ENCODE data around the gene TOGARAM1.

The TOGARAM1 gene

GRCh38 chr14:45034730-45035129 is 72.7 kb downstream of the TOGARAM1 start:
- POLR2A ChIA-PET, result no interaction called here
- DNase-seq (ENCODE audit: extremely low spot score), result no peak
- CTCF ChIA-PET, result no interaction called here
- TF ChIP-seq FOXK2 (IDR thresholded peaks at IDR 0.05) (no peak), FOXA1 (IDR thresholded peaks at IDR 0.05) (no peak), TARDBP (IDR thresholded peaks at IDR 0.05) (no peak), BHLHE40 (IDR thresholded peaks at IDR 0.05; ENCODE audit: borderline replicate concordance) (no peak), ELF4 (IDR thresholded peaks at IDR 0.05) (no peak), LEF1 (IDR thresholded peaks at IDR 0.05; ENCODE audit: borderline replicate concordance) (no peak)

GRCh38 chr14:45038256-45038655 is 76.3 kb downstream of the TOGARAM1 start:
- ChIA-PET CTCF (no interaction called here), POLR2A (no interaction called here)
- no peak for TF ChIP-seq FOXK2 (IDR thresholded peaks at IDR 0.05)
- TF ChIP-seq CTBP1 (IDR thresholded peaks at IDR 0.05; ENCODE audit: borderline replicate concordance), result no peak
- TF ChIP-seq ZNF384 (IDR thresholded peaks at IDR 0.05), result no peak
- TF ChIP-seq PKNOX1 (IDR thresholded peaks at IDR 0.05), result no peak
- DNase-seq (ENCODE audit: extremely low spot score), result no peak

- CTCF ChIA-PET, result no interaction called here
- no peak for TF ChIP-seq HDGF (IDR thresholded peaks at IDR 0.05; ENCODE audit: borderline replicate concordance)
- TF ChIP-seq CTBP1 (IDR thresholded peaks at IDR 0.05; ENCODE audit: borderline replicate concordance), result no peak
- no peak for TF ChIP-seq TARDBP (IDR thresholded peaks at IDR 0.05)
- no peak for TF ChIP-seq NFRKB (IDR thresholded peaks at IDR 0.05)
- TF ChIP-seq BHLHE40 (IDR thresholded peaks at IDR 0.05; ENCODE audit: borderline replicate concordance), result no peak
- TF ChIP-seq LEF1 (IDR thresholded peaks at IDR 0.05; ENCODE audit: borderline replicate concordance), result no peak
- TF ChIP-seq ZNF384 (IDR thresholded peaks at IDR 0.05), result no peak
- no peak for TF ChIP-seq L3MBTL2 (conservative IDR thresholded peaks at IDR 0.05)
- TF ChIP-seq ELF4 (IDR thresholded peaks at IDR 0.05), result no peak
- TF ChIP-seq ARNT (IDR thresholded peaks at IDR 0.05), result no peak
- TF ChIP-seq FOXA1 (IDR thresholded peaks at IDR 0.05), result no peak
- POLR2A ChIA-PET, result no interaction called here
- DNase-seq (ENCODE audit: extremely low spot score), result no peak
Observed at GRCh38 chr14:45038865-45039264, 76.9 kb downstream of the TOGARAM1 start.

- TF ChIP-seq FOXM1 (IDR thresholded peaks at IDR 0.05; ENCODE audit: borderline replicate concordance) (no peak), ZNF384 (IDR thresholded peaks at IDR 0.05) (no peak), FOXK2 (IDR thresholded peaks at IDR 0.05) (no peak), PKNOX1 (IDR thresholded peaks at IDR 0.05) (no peak), BHLHE40 (IDR thresholded peaks at IDR 0.05; ENCODE audit: borderline replicate concordance) (no peak), SP1 (IDR thresholded peaks at IDR 0.05) (no peak), HDGF (IDR thresholded peaks at IDR 0.05; ENCODE audit: borderline replicate concordance) (no peak), ARNT (IDR thresholded peaks at IDR 0.05) (no peak), ELF4 (IDR thresholded peaks at IDR 0.05) (no peak), LEF1 (IDR thresholded peaks at IDR 0.05; ENCODE audit: borderline replicate concordance) (no peak), NFRKB (IDR thresholded peaks at IDR 0.05) (no peak), SUZ12 (IDR thresholded peaks at IDR 0.05) (no peak)
- DNase-seq (ENCODE audit: extremely low spot score), result no peak
- CTCF ChIA-PET, result no interaction called here
- POLR2A ChIA-PET, result no interaction called here
Observed at GRCh38 chr14:45039390-45039789, 77.4 kb downstream of the TOGARAM1 start.

- ChIA-PET POLR2A (no interaction called here), CTCF (interaction anchor here (0.6 kb wide), 1 partner anchor 205 kb away, joined by 4 read pairs; no protein-coding TSS in a partner anchor)
- TF ChIP-seq HDGF (IDR thresholded peaks at IDR 0.05; ENCODE audit: borderline replicate concordance), result no peak
Observed at GRCh38 chr14:45041641-45042040, 79.7 kb downstream of the TOGARAM1 start.

GRCh38 chr14:45044638-45045037 is 82.6 kb downstream of the TOGARAM1 start:
- CTCF ChIA-PET, result no interaction called here
- DNase-seq (ENCODE audit: extremely low spot score), result no peak
- POLR2A ChIA-PET, result no interaction called here
- TF ChIP-seq TARDBP (IDR thresholded peaks at IDR 0.05) (no peak), FOXK2 (IDR thresholded peaks at IDR 0.05) (no peak), PKNOX1 (IDR thresholded peaks at IDR 0.05) (no peak), BHLHE40 (IDR thresholded peaks at IDR 0.05; ENCODE audit: borderline replicate concordance) (no peak), ZNF384 (IDR thresholded peaks at IDR 0.05) (no peak), FOXA1 (IDR thresholded peaks at IDR 0.05) (no peak), ELF4 (IDR thresholded peaks at IDR 0.05) (no peak), CTBP1 (IDR thresholded peaks at IDR 0.05; ENCODE audit: borderline replicate concordance) (no peak), SP1 (IDR thresholded peaks at IDR 0.05) (no peak)

More at GRCh38 chr14:45041641-45042040, 79.7 kb downstream of the TOGARAM1 start:
- DNase-seq (ENCODE audit: extremely low spot score), result no peak

GRCh38 chr14:45048385-45048784 is 86.4 kb downstream of the TOGARAM1 start:
- DNase-seq (ENCODE audit: extremely low spot score), result no peak
- TF ChIP-seq L3MBTL2 (conservative IDR thresholded peaks at IDR 0.05), result no peak
- TF ChIP-seq SP1 (IDR thresholded peaks at IDR 0.05), result no peak
- no peak for TF ChIP-seq NFRKB (IDR thresholded peaks at IDR 0.05)
- TF ChIP-seq ARNT (IDR thresholded peaks at IDR 0.05), result no peak
- TF ChIP-seq PKNOX1 (IDR thresholded peaks at IDR 0.05), result no peak
- no peak for TF ChIP-seq LEF1 (IDR thresholded peaks at IDR 0.05; ENCODE audit: borderline replicate concordance)
- TF ChIP-seq HDGF (IDR thresholded peaks at IDR 0.05; ENCODE audit: borderline replicate concordance), result no peak
- TF ChIP-seq TARDBP (IDR thresholded peaks at IDR 0.05), result no peak
- TF ChIP-seq FOXK2 (IDR thresholded peaks at IDR 0.05), result no peak
- TF ChIP-seq FOXA1 (IDR thresholded peaks at IDR 0.05), result no peak
- no peak for TF ChIP-seq SUZ12 (IDR thresholded peaks at IDR 0.05)
- TF ChIP-seq BHLHE40 (IDR thresholded peaks at IDR 0.05; ENCODE audit: borderline replicate concordance), result no peak
- TF ChIP-seq ZNF384 (IDR thresholded peaks at IDR 0.05), result no peak
- TF ChIP-seq ELF4 (IDR thresholded peaks at IDR 0.05), result no peak
- POLR2A ChIA-PET, result no interaction called here
- CTCF ChIA-PET, result no interaction called here
